ENCODE results near the gene PPP1R16B.

The PPP1R16B gene

DNA sequence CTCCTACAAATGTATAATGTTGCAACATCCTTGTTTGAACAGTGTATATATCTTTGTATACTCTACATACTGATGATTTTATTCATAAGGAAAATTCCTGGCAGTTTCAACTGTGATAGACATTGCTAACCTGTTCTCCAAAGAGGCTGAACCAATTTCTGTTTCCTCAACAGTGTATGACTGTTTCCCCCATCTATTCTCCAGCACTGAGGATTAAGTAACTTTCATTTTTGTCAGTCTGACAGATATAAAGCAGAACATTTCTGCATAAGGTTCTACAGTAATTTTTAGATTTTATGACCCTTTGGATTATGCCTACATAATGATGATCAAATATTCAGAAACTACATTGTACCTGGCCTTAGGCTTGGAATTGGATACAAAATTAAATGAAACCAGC, 9.9 kb downstream of the PPP1R16B start:
- TF ChIP-seq, protein P1, sequence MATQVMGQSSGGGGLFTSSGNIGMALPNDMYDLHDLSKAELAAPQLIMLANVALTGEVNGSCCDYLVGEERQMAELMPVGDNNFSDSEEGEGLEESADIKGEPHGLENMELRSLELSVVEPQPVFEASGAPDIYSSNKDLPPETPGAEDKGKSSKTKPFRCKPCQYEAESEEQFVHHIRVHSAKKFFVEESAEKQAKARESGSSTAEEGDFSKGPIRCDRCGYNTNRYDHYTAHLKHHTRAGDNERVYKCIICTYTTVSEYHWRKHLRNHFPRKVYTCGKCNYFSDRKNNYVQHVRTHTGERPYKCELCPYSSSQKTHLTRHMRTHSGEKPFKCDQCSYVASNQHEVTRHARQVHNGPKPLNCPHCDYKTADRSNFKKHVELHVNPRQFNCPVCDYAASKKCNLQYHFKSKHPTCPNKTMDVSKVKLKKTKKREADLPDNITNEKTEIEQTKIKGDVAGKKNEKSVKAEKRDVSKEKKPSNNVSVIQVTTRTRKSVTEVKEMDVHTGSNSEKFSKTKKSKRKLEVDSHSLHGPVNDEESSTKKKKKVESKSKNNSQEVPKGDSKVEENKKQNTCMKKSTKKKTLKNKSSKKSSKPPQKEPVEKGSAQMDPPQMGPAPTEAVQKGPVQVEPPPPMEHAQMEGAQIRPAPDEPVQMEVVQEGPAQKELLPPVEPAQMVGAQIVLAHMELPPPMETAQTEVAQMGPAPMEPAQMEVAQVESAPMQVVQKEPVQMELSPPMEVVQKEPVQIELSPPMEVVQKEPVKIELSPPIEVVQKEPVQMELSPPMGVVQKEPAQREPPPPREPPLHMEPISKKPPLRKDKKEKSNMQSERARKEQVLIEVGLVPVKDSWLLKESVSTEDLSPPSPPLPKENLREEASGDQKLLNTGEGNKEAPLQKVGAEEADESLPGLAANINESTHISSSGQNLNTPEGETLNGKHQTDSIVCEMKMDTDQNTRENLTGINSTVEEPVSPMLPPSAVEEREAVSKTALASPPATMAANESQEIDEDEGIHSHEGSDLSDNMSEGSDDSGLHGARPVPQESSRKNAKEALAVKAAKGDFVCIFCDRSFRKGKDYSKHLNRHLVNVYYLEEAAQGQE (IDR thresholded peaks at IDR 0.05; ENCODE audit: insufficient read depth in 1 of 2, low read depth in 2 of 2, low read length in 2 of 2), result no peak
- no peak for TF ChIP-seq SIN3A (IDR thresholded peaks at IDR 0.05; ENCODE audit: borderline replicate concordance, insufficient read depth, low read length)
- no peak for TF ChIP-seq FOXP2 (optimal IDR thresholded peaks at IDR 0.05; ENCODE audit: borderline replicate concordance, extremely low read depth, extremely low read length, insufficient read depth)
- no peak for TF ChIP-seq POLR2AphosphoS5 (IDR thresholded peaks at IDR 0.05; ENCODE audit: low read depth, low read length)
- no peak for TF ChIP-seq TAF1 (IDR thresholded peaks at IDR 0.05; ENCODE audit: borderline replicate concordance, insufficient read depth, low read length)

DNA sequence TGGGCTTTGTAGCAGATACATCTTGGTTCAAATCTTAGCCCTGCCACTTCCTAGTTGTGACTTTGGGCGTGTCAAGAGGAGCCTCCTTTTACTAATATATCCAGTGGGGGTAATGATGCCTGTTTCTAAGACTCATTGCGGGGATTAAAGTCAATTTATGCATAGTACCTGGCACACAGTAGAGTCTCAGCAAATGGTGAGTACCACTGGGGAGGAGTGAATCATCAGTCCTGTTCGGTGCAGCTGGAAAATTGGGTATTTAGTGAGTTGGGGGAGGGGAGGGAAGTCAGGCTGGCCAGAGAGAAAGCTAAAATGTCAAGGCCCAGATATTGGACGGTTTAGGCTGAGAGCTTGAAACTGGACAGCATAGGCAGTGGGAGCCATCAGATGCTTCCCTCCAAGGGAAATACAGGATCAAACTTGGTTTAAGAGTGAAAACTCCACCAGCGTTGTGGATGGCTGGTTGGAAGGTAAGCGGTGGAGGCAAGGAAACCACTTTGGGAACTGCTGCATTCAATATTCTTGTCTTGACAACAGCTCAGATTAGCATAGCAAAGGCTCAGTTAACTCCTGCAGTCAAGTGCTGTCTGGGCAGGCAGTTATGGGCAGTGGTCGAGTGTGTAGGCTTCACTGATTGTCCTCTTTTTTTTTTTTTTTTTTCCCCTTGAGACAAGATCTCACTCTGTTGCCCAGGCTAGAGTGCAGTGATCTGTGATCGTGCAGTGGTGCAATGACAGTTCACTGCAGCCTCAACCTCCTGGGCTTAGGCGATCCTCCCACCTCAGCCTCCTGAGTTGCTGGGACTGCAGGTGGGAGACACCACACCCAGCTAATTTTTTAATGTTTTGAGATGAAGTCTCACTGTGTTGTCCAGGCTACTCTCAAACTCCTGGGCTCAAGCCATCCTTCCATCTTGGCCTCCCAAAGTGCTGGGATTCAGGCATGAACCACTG, 12.9 kb downstream of the PPP1R16B start:
- no peak for TF ChIP-seq FOXP2 (optimal IDR thresholded peaks at IDR 0.05; ENCODE audit: borderline replicate concordance, extremely low read depth, extremely low read length, insufficient read depth)
- TF ChIP-seq, protein P1 (IDR thresholded peaks at IDR 0.05; ENCODE audit: insufficient read depth in 1 of 2, low read depth in 2 of 2, low read length in 2 of 2), result no peak
- TF ChIP-seq TAF1 (IDR thresholded peaks at IDR 0.05; ENCODE audit: borderline replicate concordance, insufficient read depth, low read length), result no peak
- TF ChIP-seq SIN3A (IDR thresholded peaks at IDR 0.05; ENCODE audit: borderline replicate concordance, insufficient read depth, low read length), result no peak
- no peak for TF ChIP-seq POLR2AphosphoS5 (IDR thresholded peaks at IDR 0.05; ENCODE audit: low read depth, low read length)

DNA sequence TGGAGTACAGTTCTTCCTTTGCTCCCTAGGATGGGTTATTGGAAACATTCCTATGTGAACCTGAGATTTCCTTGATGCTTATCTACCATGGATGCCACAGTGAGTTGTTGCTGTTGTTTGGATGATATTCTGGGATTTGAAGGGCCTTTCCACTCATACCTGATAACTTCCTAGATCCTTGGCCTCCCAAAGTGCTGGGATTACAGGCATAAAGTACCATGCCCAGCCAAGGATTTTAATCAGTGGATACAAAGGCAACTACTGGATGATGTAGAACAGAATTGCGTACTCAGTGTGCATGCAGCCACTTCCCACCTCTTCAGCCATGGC, 20.0 kb downstream of the PPP1R16B start:
- TF ChIP-seq POLR2AphosphoS5 (IDR thresholded peaks at IDR 0.05; ENCODE audit: low read depth, low read length) (no peak), SIN3A (IDR thresholded peaks at IDR 0.05; ENCODE audit: borderline replicate concordance, insufficient read depth, low read length) (no peak)

DNA sequence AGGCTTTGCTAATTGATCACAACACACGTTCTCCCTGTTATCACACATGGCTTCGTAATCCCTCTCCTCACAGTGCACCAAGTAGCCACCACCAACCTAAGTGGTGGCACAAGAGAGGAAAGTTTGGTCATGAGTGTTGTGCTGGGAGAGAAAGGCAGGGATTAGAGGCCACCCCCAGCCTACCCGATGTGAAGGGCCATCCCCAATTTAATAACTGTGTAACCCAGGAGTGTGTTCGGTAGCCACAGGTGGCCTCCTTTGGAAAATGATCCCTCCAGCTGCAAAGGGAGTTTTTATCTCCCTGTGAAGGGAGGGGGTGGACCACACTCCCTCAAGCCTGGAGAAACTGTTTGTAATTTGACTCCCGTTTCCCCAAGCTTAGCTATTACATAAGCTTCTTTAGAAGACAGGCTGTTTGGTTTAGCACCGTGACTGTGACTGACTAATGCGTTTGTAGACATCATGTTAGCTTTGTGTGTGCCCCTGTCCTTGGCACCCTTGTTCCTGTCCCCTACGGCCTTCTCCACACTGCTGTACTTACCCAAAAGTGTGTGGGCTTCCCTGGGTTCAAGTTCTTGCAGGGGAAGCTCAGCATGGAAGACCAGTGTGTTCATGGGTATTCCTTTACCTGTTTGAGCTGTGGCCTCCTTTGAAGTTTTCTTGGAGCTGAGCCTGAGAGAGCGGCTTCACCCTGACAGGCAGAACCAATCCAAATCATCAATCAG, 20.6 kb downstream of the PPP1R16B start:
- TF ChIP-seq, protein P1 (IDR thresholded peaks at IDR 0.05; ENCODE audit: insufficient read depth in 1 of 2, low read depth in 2 of 2, low read length in 2 of 2), result no peak
- TF ChIP-seq FOXP2 (optimal IDR thresholded peaks at IDR 0.05; ENCODE audit: borderline replicate concordance, extremely low read depth, extremely low read length, insufficient read depth) (no peak), SIN3A (IDR thresholded peaks at IDR 0.05; ENCODE audit: borderline replicate concordance, insufficient read depth, low read length) (no peak), POLR2AphosphoS5 (IDR thresholded peaks at IDR 0.05; ENCODE audit: low read depth, low read length) (no peak), TAF1 (IDR thresholded peaks at IDR 0.05; ENCODE audit: borderline replicate concordance, insufficient read depth, low read length) (no peak)

DNA sequence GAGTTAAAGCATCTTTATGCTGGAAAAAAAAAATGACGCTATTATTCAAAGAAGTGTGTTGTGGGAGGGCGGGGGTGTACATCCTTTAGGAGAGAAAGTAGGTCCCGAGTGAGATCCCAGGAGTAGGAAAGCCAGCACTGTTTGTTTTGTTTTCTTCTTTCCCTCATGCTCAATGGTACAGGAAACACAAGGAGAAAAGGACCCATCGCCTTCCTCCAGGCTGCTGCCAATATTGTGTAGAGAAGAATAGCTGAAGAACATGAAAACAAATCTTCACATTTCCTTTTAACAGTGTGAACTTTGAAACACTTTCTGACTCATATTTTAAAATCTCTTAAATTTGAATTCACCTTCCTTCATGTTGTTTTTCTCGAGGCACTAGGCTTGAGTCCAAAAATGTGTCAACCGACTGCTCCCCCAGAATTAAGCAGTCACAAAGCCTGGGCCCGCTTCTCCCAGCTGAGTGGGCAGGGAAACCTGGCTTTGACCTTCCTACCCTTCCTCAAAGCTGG, 22.3 kb downstream of the PPP1R16B start:
- TF ChIP-seq TAF1 (IDR thresholded peaks at IDR 0.05; ENCODE audit: borderline replicate concordance, insufficient read depth, low read length) (no peak), SIN3A (IDR thresholded peaks at IDR 0.05; ENCODE audit: borderline replicate concordance, insufficient read depth, low read length) (no peak), POLR2AphosphoS5 (IDR thresholded peaks at IDR 0.05; ENCODE audit: low read depth, low read length) (no peak)
- TF ChIP-seq, protein P1 (IDR thresholded peaks at IDR 0.05; ENCODE audit: insufficient read depth in 1 of 2, low read depth in 2 of 2, low read length in 2 of 2), result no peak
